LNCAP (cell line): Measurements from ENCODE around the gene IRS1.

Experiments
- TF ChIP-seq, protein P1 (sequence below): fragments of 450-650 bp; IDR thresholded peaks from 2 replicates; pipeline ENCODE4 v1.5.1; 2017; ENCODE audit warnings: mild to moderate bottlenecking

IRS1 gene

DNA sequence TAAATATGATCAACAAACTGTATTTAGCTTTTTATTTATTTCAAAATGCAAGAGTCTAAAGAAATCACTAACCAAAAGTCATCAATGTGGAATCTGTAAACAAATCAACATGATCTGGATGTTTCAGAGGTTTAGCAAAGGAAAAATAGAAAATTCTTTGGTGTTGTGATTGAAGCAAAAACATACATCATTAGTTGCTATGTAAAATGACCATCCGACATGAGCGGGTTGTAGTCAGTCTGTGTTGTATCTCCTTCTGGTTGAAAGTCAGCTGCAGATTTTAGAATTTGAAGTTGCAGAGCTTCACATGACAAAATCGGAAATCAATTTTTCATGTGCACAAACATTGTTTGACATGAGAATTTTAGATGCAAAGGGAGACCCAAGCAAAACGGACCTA is 63.2 kb downstream of the IRS1 start:
- TF ChIP-seq, protein P1, sequence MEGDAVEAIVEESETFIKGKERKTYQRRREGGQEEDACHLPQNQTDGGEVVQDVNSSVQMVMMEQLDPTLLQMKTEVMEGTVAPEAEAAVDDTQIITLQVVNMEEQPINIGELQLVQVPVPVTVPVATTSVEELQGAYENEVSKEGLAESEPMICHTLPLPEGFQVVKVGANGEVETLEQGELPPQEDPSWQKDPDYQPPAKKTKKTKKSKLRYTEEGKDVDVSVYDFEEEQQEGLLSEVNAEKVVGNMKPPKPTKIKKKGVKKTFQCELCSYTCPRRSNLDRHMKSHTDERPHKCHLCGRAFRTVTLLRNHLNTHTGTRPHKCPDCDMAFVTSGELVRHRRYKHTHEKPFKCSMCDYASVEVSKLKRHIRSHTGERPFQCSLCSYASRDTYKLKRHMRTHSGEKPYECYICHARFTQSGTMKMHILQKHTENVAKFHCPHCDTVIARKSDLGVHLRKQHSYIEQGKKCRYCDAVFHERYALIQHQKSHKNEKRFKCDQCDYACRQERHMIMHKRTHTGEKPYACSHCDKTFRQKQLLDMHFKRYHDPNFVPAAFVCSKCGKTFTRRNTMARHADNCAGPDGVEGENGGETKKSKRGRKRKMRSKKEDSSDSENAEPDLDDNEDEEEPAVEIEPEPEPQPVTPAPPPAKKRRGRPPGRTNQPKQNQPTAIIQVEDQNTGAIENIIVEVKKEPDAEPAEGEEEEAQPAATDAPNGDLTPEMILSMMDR, result no peak

DNA sequence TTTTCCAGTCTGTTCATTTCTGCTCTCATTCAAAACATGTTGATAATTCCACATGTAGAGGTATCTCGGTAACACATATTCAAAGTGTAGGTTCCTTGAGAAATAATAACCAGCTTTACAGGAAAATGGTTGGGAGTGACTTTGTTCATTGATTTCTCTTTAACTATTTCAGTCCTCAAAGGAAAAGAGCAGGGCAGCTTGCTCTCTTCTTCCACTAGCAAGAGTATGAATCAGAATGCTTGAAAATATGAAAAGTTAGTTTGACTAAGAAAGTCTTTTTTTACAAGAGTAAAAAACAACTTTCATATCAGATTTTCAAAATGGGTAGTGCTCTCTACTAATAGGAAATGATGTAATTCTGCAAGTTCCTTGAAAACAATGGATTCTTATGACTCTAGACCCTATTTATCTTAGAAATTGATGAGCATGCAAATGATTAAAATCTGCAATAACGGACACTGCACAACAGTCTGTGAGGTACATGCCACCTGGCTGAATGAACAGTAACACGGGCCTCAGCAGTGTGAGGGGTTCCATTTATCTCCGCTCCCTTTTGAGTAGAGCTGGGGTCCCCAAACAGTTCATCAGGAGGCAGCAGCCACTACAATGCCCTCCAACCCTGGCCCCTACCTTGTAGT is 65.6 kb downstream of the IRS1 start:
- TF ChIP-seq, protein P1, result no peak

DNA sequence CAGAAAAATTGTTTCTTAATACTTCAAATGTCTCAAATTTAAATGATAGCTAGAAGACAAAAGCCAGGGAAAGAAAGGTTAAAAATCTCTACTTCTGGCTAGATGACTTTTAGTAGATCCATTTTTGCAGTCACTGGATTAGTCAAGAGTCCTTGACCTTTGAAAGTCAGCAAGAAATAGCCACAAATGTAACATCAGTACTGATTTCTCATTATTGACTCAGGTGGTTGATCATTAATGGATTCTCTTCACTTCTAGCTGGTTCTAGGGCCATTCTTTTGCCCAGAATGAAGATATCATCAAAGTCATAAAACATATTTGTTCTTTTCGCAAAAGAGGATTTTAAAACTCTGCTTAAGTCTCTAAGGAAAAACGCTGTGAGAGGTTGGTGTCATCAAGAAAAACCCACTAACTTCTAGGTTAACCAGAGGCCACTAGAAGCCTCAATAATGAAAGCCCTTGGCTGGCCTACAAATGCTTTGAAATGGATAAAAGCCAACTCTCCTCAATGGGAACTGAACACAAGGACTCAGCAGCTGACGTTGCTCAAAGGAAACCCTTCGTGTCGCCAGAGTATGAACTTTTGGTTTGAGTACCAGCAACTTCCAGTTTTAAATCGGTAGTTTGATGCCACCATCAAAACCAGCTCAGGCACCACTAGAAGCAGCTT is 66.3 kb downstream of the IRS1 start:
- TF ChIP-seq, protein P1, result no peak

DNA sequence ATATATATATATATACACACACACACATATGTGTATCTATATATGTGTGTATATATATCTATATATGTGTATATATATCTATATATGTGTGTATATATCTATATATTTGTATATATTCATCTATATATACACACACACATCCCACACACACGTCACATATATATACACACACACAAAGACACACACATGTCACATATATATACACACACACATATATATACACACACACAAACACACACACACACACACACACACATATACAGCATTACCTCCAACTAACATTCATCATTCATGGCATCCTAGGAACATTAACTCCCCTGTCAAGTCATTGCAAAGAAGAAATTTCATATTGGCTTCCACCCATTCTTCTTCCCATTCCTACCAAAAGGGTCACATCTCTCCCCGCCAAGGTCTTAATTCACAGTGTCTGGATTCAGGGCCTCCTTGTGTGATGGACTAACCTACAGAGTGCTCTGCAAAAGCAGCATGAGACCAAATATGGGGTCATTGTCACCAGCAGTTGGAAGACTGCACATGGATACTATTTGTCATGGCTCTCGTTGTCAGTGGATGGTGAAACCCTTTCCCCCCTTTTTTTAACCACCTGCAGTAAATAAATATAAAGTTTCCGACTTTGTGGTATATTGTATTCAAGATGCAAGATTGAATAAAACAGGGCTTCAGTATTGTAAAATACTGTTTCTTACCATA is 67.0 kb downstream of the IRS1 start:
- TF ChIP-seq, protein P1, result no peak

DNA sequence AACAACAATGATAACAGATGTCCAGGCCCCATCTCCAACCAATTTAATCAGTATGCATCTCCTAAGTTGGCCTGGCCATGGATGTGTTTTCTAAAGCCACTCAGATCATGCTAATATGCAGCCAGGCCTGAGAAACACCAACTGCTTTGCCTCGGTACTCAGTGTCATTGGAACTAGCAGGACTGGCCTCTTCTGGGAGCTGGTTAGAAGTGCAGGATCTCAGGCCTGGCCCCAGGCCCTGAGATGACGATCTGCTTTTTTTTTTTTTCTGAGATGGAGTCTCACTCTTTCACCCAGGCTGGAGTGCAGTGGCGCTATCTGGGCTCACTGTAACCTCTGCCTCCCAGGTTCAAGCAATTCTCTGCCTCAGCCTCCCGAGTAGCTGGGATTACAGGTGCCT is 69.1 kb downstream of the IRS1 start:
- TF ChIP-seq, protein P1, result no peak

DNA sequence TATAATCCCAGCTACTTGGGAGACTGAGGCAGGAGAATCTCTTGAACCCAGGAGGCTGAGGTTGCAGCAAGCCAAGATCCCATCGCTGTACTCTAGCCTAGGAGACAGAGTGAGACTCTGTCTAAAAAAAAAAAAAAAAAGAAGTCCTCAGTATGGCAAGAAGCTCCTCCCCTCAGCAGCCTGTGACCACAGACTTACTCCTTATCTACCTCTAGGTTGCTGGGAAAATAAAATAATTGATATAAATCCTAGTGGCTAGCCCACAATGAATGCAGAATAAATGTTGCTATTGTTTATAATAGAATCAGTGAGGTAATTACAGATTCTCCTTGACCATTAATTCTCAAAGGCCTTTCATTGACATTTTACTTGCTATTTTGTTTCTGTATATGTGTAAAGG is 70.6 kb downstream of the IRS1 start:
- TF ChIP-seq, protein P1, result no peak

DNA sequence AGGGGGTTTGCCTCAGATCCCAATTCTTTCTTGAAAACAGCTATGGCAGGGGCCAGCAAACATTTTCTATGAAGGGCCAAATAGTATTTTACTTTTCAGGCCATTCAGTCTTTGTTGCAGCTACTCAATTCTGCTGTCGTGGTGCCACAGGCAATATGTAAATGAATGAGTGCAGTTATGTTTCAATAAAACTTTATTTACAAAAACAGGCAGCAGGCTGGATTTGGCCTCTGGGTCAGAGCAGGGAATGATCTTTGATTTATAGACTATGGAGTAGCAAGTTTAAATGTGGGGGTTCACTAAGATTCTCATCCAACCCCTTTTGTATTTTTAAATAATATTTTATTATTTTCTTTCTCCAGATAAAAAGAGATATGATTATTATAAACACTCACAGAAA is 72.4 kb downstream of the IRS1 start:
- TF ChIP-seq, protein P1, result no peak
